NT2/D1 (cell line): ENCODE results near the gene OR2T27.
"Not testable (repeated sequence)": the region's sequence is repeated elsewhere in the genome, so short reads cannot be mapped to it uniquely, and the experiment has no call there.

Source experiments
- DNase-seq: peaks from one replicate; pipeline ENCODE4 v3.0.0-alpha.2; 2011; ENCODE audit warnings: low read depth, low spot score
- H3K27me3 ChIP-seq: 2 replicates; pipeline ENCODE4 v1.6.0; 2011; ENCODE audit warnings: mild to moderate bottlenecking; ENCODE audit not compliant: insufficient read length, insufficient read depth
- H3K36me3 ChIP-seq: 2 replicates; pipeline ENCODE4 v1.6.1; 2011; ENCODE audit warnings: mild to moderate bottlenecking, low read length, mixed read lengths; ENCODE audit not compliant: insufficient read depth, insufficient read length
- H3K4me1 ChIP-seq: 2 replicates; pipeline ENCODE4 v1.5.1; 2011; ENCODE audit not compliant: insufficient read depth, insufficient read length
- H3K4me3 ChIP-seq: 2 replicates; pipeline ENCODE4 v1.5.1; 2011; ENCODE audit warnings: low read depth; ENCODE audit not compliant: insufficient read length
- H3K9ac ChIP-seq: 2 replicates; pipeline ENCODE4 v1.6.0; 2011; ENCODE audit warnings: low read depth; ENCODE audit not compliant: insufficient read length
- H3K9me3 ChIP-seq: 2 replicates; pipeline ENCODE4 v1.5.1; 2011; ENCODE audit warnings: mild to moderate bottlenecking, low read length; ENCODE audit not compliant: insufficient read depth
- SUZ12 ChIP-seq: IDR thresholded peaks from 2 replicates; pipeline ENCODE4 v1.6.1; 2011; ENCODE audit not compliant: insufficient read length, insufficient read depth; ENCODE audit errors: extremely low read depth
- YY1 ChIP-seq: IDR thresholded peaks from 2 replicates; pipeline ENCODE4 v1.6.1; 2011; ENCODE audit not compliant: insufficient read length, insufficient read depth
- ZNF274 ChIP-seq: IDR thresholded peaks from 2 replicates; pipeline ENCODE4 v1.6.1; 2011; ENCODE audit warnings: mild to moderate bottlenecking, low read depth, low read length

OR2T27 gene

GRCh38 chr1:248696261-248696660 is 40.9 kb upstream of the OR2T27 start:
- no peak for DNase-seq
- H3K36me3 ChIP-seq, result no peaks in the 10 kb centered on the region
- no peak overlapping the region for H3K9ac ChIP-seq
- no peaks in the 10 kb centered on the region for H3K4me1 ChIP-seq
- no peaks in the 10 kb centered on the region for H3K27me3 ChIP-seq
- H3K9me3 ChIP-seq, result peaks cover 20% of the 10 kb centered on the region
- no peak overlapping the region for H3K4me3 ChIP-seq
- TF ChIP-seq YY1, result no peak
- no peak for TF ChIP-seq SUZ12
- no peak for TF ChIP-seq ZNF274

GRCh38 chr1:248695451-248696132 is 40.3 kb upstream of the OR2T27 start:
- Histone ChIP-seq H3K4me1 (no peaks in the 10 kb centered on the region), H3K9ac (no peak overlapping the region), H3K27me3 (no peaks in the 10 kb centered on the region), H3K4me3 (no peak overlapping the region), H3K36me3 (no peaks in the 10 kb centered on the region), H3K9me3 (peaks cover 23% of the 10 kb centered on the region)
- DNase-seq, result no peak
- TF ChIP-seq ZNF274 (no peak), SUZ12 (no peak), YY1 (no peak)

GRCh38 chr1:248691567-248692155 is 36.3 kb upstream of the OR2T27 start:
- no peak for DNase-seq
- H3K36me3 ChIP-seq, result no peaks in the 10 kb centered on the region
- TF ChIP-seq SUZ12 (no peak), YY1 (no peak)
- no peaks in the 10 kb centered on the region for H3K27me3 ChIP-seq
- H3K4me3 ChIP-seq, result no peak overlapping the region
- peaks cover 23% of the 10 kb centered on the region for H3K9me3 ChIP-seq
- H3K9ac ChIP-seq, result no peak overlapping the region
- no peaks in the 10 kb centered on the region for H3K4me1 ChIP-seq

- no peak for DNase-seq
- no peak for TF ChIP-seq SUZ12
- TF ChIP-seq YY1, result no peak
- TF ChIP-seq ZNF274, result no peak
- peaks cover 23% of the 10 kb centered on the region for H3K9me3 ChIP-seq
These were observed 33.4 kb upstream of the OR2T27 start for GRCh38 chr1:248688527-248689298.

GRCh38 chr1:248686815-248687214 is 31.5 kb upstream of the OR2T27 start:
- H3K9ac ChIP-seq, result no peak overlapping the region
- no peak for TF ChIP-seq YY1
- no peak for TF ChIP-seq SUZ12
- no peak for TF ChIP-seq ZNF274
- no peak overlapping the region for H3K4me3 ChIP-seq
- H3K36me3 ChIP-seq, result no peaks in the 10 kb centered on the region
- H3K9me3 ChIP-seq, result peaks cover 9% of the 10 kb centered on the region
- no peaks in the 10 kb centered on the region for H3K4me1 ChIP-seq
- H3K27me3 ChIP-seq, result no peaks in the 10 kb centered on the region
- no peak for DNase-seq

More at GRCh38 chr1:248688527-248689298, 33.4 kb upstream of the OR2T27 start:
- Histone ChIP-seq H3K4me3 (no peak overlapping the region), H3K36me3 (no peaks in the 10 kb centered on the region), H3K9ac (no peak overlapping the region), H3K4me1 (no peaks in the 10 kb centered on the region), H3K27me3 (no peaks in the 10 kb centered on the region)

GRCh38 chr1:248681651-248682050 is 26.3 kb upstream of the OR2T27 start:
- DNase-seq, result no peak
- H3K4me3 ChIP-seq, result no peak overlapping the region
- H3K27me3 ChIP-seq, result no peaks in the 10 kb centered on the region
- TF ChIP-seq YY1, result no peak
- no peak for TF ChIP-seq ZNF274
- no peak for TF ChIP-seq SUZ12
- no peaks in the 10 kb centered on the region for H3K9me3 ChIP-seq
- H3K36me3 ChIP-seq, result no peaks in the 10 kb centered on the region
- H3K9ac ChIP-seq, result no peak overlapping the region
- H3K4me1 ChIP-seq, result no peaks in the 10 kb centered on the region

- no peak overlapping the region for H3K4me3 ChIP-seq
These were observed 14.7 kb upstream of the OR2T27 start for GRCh38 chr1:248670003-248670402.

GRCh38 chr1:248663453-248664328 is 8.4 kb upstream of the OR2T27 start:
- H3K9ac ChIP-seq, H3K4me1 ChIP-seq, DNase-seq, H3K4me3 ChIP-seq, H3K27me3 ChIP-seq, H3K36me3 ChIP-seq: not testable (repeated sequence)
- peaks cover 18% of the 10 kb centered on the region; the same call in 1 of the 2 replicates for H3K9me3 ChIP-seq

More at GRCh38 chr1:248670003-248670402, 14.7 kb upstream of the OR2T27 start:
- no peaks in the 10 kb centered on the region for H3K27me3 ChIP-seq
- H3K9ac ChIP-seq, result no peak overlapping the region
- TF ChIP-seq ZNF274 (no peak), YY1 (no peak), SUZ12 (no peak)
- no peaks in the 10 kb centered on the region for H3K36me3 ChIP-seq
- DNase-seq, result no peak
- peaks cover 52% of the 10 kb centered on the region for H3K9me3 ChIP-seq
- no peaks in the 10 kb centered on the region for H3K4me1 ChIP-seq

- H3K9ac ChIP-seq, H3K9me3 ChIP-seq, H3K27me3 ChIP-seq, H3K4me3 ChIP-seq, DNase-seq, H3K4me1 ChIP-seq, H3K36me3 ChIP-seq: not testable (repeated sequence)
These were observed 1.5 kb upstream of the OR2T27 start for GRCh38 chr1:248656797-248657196.
